Renal cortex interstitium (tissue), 11 donors: ENCODE measurements around the gene NCKAP1. TPM values are rescaled to one million over a fixed set of nuclear protein-coding genes. Genes with fewer than 3 reads are reported as not detected.
"Not testable (repeated sequence)": the region's sequence is repeated elsewhere in the genome, so short reads cannot be mapped to it uniquely, and the experiment has no call there.

ENCODE experiments used
- DNase-seq, 11 donors: peaks; one replicate each; pipeline ENCODE4 v3.0.0-alpha.2; 2013; ENCODE audit warnings: low read depth in 9 of 11, low spot score in 4 of 11; ENCODE audit errors: extremely low read depth in 1 of 11
- polyA plus RNA-seq, 3 donors: library from polyadenylated mRNA; unstranded; fragments of 120-200 nt; gene quantifications; one replicate each; pipeline ENCODE4 v1.2.1, GENCODE V29; 2013; ENCODE audit not compliant: insufficient read length in 3 of 3

The NCKAP1 gene
- polyA plus RNA-seq, 3 donors: 114 to 145 (median 121) TPM

- no peak for DNase-seq
These were observed 67.8 kb downstream of the NCKAP1 start for GRCh38 chr2:182970486-182970885.

GRCh38 chr2:182968493-182968892 lies 69.8 kb downstream of the NCKAP1 start:
- DNase-seq: no peak

GRCh38 chr2:182966356-182966755 lies 71.9 kb downstream of the NCKAP1 start:
- DNase-seq: not testable (repeated sequence)

GRCh38 chr2:182962641-182963040 lies 75.6 kb downstream of the NCKAP1 start:
- no peak for DNase-seq

- DNase-seq: not testable (repeated sequence)
These were observed 77.4 kb downstream of the NCKAP1 start for GRCh38 chr2:182960869-182961268.

- DNase-seq: no peak
These were observed 83.5 kb downstream of the NCKAP1 start for GRCh38 chr2:182954789-182955188.

- DNase-seq: no peak
These were observed 85.4 kb downstream of the NCKAP1 start for GRCh38 chr2:182952741-182953450.

GRCh38 chr2:182951948-182952663 lies 86.2 kb downstream of the NCKAP1 start:
- no peak for DNase-seq

GRCh38 chr2:182950546-182950945 lies 87.7 kb downstream of the NCKAP1 start:
- DNase-seq: no peak

- DNase-seq: no peak
These were observed 88.6 kb downstream of the NCKAP1 start for GRCh38 chr2:182949572-182950189.

- no peak for DNase-seq
These were observed 89.2 kb downstream of the NCKAP1 start for GRCh38 chr2:182949052-182949451.

- DNase-seq: peak in 2 of 11 donors; percentile 7
These were observed 91.3 kb downstream of the NCKAP1 start for GRCh38 chr2:182946958-182947369.

- DNase-seq: no peak
These were observed 94.9 kb downstream of the NCKAP1 start for GRCh38 chr2:182943339-182943738.

- DNase-seq: no peak
These were observed 95.5 kb downstream of the NCKAP1 start for GRCh38 chr2:182942756-182943155.

- DNase-seq: no peak
These were observed 96.3 kb downstream of the NCKAP1 start for GRCh38 chr2:182941919-182942318.

- DNase-seq: no peak
These were observed 97.0 kb downstream of the NCKAP1 start for GRCh38 chr2:182941121-182941722.

- no peak for DNase-seq
These were observed 100.4 kb downstream of the NCKAP1 start for GRCh38 chr2:182937870-182938269.

- DNase-seq: no peak
These were observed 104.6 kb downstream of the NCKAP1 start for GRCh38 chr2:182933629-182934028.

GRCh38 chr2:182929972-182930371 lies 108.3 kb downstream of the NCKAP1 start:
- DNase-seq: no peak

GRCh38 chr2:182924306-182924705 lies 114.0 kb downstream of the NCKAP1 start:
- no peak for DNase-seq
